NCI-H82 treated with DMSO at 0.1 percent for 48 hours (cell line): Measurements from ENCODE around the gene MYH9.

Experiments used
- DNase-seq: peaks from one replicate; lab custom pipeline; 2025; ENCODE audit not compliant: unreplicated experiment; lab: John Stamatoyannopoulos, UW

Gene MYH9

DNA sequence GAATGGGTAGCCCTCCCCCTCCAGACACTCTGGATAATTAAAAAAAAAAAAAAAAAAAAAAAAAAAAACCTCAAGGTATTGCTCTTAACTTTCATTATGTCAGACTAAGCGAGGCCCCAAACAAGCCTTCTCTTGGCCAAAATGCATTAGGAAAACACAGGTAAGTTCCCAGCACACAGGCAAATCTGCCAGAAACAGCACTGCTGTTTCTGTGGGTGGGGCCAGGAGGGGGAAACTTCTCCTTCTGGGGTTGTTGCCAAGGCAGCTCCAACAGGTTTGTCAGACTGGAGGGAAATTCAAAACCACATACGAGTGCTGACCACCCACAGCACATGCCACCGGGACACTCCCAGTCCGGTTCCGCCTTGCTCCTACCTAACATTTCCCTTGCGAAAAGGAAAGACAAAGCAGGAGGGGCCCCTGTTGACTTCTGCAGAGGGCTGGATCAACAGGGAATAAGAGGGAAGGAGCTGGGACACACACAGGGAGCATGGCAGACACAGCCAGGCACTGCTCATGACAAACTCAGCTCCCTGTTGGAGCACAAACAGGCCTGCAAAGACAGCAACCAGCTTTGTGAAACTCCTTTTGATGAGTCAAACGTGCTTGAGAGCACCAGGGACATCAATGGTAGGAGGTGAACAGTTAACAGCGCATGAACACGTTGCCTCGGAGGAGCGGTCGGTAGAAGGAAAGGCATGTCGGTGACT is 55.0 kb downstream of the MYH9 start:
- DNase-seq = no peak

- no peak for DNase-seq
Measured at GRCh38 chr22:36331912-36332622, 55.7 kb downstream of the MYH9 start.

- DNase-seq = no peak
Measured at GRCh38 chr22:36331306-36331911, 56.4 kb downstream of the MYH9 start.

GRCh38 chr22:36330655-36331305 is 57.0 kb downstream of the MYH9 start:
- no peak for DNase-seq

DNA sequence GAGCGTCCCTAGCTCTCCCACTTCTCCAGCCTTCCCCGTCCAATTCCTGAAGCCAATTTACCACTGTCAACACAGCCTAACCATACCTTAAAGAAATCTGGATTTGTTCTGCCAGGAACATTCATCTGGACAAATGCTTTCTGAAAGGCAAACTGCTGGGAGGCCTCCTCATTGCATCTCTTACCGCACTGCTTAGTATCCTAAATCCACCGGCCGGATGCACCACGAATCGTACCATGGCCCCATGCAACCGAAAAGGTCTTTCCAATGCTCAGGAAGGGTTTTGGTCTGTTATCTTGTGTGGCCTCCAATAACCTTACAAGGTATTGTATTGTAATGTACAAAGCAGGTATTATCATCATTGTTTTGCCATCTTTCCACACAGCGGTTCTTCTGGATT is 57.6 kb downstream of the MYH9 start:
- no peak for DNase-seq

DNA sequence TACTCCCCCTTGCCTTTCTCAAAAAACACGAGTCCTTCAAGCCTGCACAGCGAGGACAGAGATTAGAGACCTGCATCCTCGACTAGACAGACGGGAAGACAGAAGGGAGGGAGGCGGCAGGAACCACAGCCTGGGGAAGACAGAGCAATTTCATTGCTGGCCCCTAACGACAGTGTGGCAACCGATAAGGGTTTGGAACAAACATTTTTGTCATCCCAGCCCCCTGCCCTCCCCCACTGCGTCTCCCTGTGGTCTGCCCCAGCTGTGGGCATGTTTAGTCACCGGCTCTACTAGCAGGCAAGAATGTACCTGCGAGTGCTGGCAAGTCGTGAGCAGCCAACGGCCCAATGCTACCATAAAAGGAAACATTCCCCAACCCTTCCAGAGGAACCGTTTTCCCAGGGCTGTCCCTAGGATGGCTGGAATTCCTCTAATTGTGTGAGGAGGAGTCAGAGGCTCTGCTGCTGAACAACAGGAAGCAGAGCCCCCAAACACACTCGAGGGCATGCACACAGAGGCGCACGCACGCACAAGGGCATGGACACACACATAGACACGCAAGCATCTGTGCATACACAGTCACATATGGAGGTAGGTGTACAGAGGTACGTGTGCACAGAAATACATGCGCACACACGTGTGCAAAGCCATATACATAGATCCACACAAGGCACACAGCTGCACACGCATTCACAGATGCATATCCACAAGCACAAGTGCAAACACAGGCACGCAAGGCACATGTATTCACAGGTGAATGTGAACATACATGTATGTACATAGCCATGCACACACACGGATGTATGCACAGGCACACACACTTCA is 58.3 kb downstream of the MYH9 start:
- no peak for DNase-seq

GRCh38 chr22:36328635-36329253 is 59.0 kb downstream of the MYH9 start:
- DNase-seq = no peak

- DNase-seq = no peak
Measured at GRCh38 chr22:36327922-36328551, 59.7 kb downstream of the MYH9 start.

DNA sequence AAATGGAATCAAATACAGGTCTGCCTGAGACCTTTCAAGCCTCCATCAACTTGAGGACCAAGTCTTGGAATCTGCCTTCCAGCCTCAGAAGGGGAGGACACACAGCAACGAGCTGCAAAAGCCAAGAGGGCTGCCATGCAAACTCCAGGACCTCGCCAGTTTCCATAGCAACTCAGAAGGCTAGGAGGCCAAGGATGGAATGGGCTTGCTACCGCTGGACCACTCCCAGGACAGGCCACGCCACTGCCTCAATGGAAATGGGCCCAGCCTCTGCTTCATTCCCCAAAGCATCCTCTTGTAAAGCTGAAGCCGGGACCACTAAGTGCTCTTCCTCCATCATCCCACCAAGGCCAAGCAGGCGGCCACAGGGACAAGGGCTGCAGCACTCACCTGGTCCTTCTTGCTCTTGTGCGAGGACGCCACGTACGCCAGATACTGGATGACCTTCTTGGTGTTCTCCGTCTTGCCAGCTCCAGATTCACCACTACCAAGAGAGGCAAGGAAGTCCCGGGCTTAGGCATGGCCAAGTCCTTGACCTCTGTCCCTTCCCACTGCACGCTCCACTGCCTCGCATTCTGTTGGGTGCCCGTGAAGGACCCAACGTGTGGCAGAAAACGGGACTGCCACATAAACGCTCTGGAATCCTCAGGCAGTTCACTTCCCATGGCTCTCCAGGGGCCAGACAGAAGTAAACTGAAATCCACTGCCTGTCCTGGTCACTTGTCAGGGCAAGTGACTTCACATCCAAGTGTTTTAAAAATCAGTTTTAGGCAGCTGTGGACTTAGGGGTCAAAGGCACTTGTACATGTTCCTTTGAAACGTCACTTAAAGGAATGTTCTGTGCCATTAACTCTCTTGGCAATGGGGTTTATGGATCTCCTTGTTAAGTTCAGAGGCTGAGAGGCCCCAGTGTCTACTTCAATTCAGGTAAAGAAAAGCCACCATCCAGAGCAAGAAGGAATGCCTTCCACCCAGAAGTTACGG is 61.3 kb downstream of the MYH9 start:
- DNase-seq = no peak

DNA sequence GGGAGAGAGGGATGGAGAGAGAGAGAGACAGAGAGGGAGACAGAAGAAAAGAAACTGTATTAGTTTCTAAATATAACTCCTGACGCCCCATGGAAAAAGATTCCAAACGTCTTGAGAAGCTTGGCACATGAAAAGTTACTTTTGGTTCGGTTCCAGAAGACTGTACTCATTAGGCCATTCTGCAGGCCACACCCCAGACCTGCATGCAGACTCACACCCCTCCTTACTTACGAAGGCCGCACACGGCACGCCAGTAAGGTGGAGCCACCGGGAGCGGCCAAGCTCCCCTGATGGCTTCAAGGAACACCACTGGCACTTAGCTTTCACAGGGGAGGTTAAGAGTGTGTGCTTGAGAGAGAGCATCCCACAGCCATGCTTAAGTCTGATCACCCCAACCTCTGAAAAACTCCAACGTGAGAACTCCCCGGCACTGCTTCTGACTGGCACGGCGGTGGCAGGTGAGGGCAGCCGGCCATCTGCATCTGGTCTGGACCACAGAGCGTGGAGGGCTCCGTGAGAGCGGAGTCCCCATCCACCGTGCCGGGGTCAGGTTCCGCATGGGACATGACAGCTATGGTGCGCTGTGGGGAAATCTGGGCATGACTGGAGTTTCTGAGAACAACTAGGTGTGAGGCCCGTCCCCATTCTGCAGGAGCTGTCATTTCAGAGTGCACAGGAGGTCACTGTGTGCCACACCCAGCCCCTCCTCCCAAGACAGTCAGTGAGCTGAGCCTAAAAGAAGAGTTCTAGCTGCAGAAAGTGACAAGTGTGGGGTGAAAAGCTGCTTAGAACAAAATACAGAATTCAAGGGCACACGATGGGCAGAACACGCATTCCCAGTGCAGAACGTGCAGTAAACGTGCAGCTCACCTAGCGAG is 62.4 kb downstream of the MYH9 start:
- DNase-seq = no peak

- DNase-seq = no peak
Measured at GRCh38 chr22:36324414-36324813, 63.4 kb downstream of the MYH9 start.

DNA sequence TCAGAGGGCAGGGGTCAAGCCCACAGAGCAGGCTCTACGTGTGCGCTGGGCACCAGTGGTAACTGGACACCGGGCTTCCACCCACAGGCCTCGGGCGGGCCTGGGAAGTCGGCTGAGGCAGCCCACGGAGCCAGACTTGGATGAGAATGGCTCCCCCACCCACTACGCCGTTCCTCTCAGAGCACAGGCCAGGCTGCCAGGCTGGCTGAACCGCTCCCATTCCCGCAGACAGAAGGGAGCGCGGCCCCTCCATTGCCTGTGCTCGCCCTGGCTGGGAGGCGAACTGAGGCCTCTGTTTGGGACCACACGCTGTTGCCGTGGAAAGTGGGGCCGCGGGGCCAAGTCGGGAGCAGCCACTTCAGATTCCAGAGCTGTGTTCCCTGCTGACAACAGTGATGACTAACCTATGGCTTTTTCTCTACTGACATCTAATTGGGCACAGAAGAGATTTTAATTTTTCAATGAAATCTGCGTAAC is 63.9 kb downstream of the MYH9 start:
- DNase-seq = no peak

DNA sequence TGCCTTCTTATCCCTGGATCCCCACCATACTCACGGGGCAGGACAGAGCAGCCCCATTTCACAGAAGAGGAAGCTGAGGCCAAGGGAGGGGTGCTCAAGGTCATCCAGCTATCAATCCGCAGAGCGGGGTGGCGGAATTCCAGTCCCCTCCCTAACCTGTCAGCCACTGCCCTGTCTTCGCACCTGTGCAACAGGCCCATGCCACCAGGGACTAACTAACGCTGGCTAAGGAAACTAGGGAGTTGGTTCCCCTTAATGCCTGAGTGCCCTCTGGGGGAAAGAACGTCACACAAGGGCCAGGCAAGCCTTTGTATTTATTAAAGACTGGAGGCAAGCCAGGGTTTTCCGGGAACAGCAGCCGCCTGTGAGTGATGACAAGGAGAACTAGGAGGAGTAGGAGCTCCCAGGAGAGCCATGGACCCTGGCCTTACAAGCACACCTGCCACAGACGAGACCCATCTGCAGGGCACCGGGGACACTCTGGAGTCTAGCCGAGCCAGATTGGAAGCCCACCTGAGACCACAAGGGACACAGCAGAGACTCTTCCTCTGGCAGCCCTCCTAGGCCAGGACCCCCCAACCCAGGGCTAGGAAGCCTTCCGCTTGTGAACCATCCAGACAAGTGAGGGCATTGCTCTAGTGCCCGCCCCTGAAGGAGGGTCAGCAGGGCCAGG is 64.4 kb downstream of the MYH9 start:
- DNase-seq = no peak

GRCh38 chr22:36322602-36322915 is 65.2 kb downstream of the MYH9 start:
- no peak for DNase-seq

GRCh38 chr22:36321797-36322601 is 65.8 kb downstream of the MYH9 start:
- no peak for DNase-seq

DNA sequence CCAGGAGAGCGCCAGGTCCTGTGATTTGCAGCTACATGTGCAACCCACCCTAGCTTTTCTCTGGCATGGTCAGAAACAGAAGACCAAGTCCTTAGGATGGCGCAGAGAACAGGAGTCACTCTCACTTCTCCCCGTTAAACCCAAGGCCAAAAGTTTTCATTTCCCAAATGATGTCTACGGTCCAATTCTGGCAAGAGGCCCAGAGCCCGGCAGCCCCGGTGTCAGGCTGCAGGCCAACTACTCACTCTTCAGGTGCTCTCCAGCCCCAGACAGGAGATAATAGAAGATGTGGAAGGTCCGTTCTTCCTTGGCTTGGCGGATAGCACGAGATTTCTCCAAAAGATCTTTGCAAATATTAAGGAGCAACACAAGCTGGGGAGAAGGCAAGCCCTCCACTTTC is 67.2 kb downstream of the MYH9 start:
- no peak for DNase-seq
